HepG2 (cell line): ENCODE data around the gene SYCE1L. TPM values are rescaled to one million over a fixed set of nuclear protein-coding genes. Genes with fewer than 3 reads are reported as not detected.

Experiments used
- ELF4 ChIP-seq: sonication (generic); formaldehyde crosslinking; IDR thresholded peaks from 2 replicates; pipeline ENCODE4 v1.5.0; 2020; ENCODE audit warnings: missing genetic modification reagents, mild to moderate bottlenecking, moderate library complexity, borderline replicate concordance
- HMGXB3 ChIP-seq: sonication (generic); formaldehyde crosslinking; IDR thresholded peaks from 2 replicates; pipeline ENCODE4 v1.4.0; 2020; ENCODE audit warnings: missing genetic modification reagents, borderline replicate concordance
- HOXA3 ChIP-seq: sonication (generic); formaldehyde crosslinking; IDR thresholded peaks from 2 replicates; pipeline ENCODE4 v1.5.0; 2020; ENCODE audit warnings: missing genetic modification reagents
- KLF12 ChIP-seq: sonication (generic); formaldehyde crosslinking; IDR thresholded peaks from 2 replicates; pipeline ENCODE4 v1.4.0; 2020; ENCODE audit warnings: missing genetic modification reagents, borderline replicate concordance
- MAFG ChIP-seq: sonication (generic); formaldehyde crosslinking; IDR thresholded peaks from 2 replicates; pipeline ENCODE4 v1.5.1; 2020; ENCODE audit warnings: mild to moderate bottlenecking, missing genetic modification reagents
- MAX ChIP-seq: IDR thresholded peaks from 2 replicates; pipeline ENCODE4 v1.6.1; 2012; ENCODE audit warnings: inconsistent platforms
- MED1 ChIP-seq: sonication (generic); formaldehyde crosslinking; IDR thresholded peaks from 2 replicates; pipeline ENCODE4 v1.4.0; 2020; ENCODE audit warnings: missing genetic modification reagents
- MEF2D ChIP-seq: sonication (generic); formaldehyde crosslinking; IDR thresholded peaks from 2 replicates; pipeline ENCODE4 v1.5.1; 2020; ENCODE audit warnings: mild to moderate bottlenecking, missing genetic modification reagents
- PHF20 ChIP-seq: sonication (generic); formaldehyde crosslinking; IDR thresholded peaks from 2 replicates; pipeline ENCODE4 v1.5.0; 2020; ENCODE audit warnings: mild to moderate bottlenecking, missing genetic modification reagents
- SKI ChIP-seq: fragments of 450-650 bp; IDR thresholded peaks from one replicate; pipeline ENCODE4 v1.6.1; 2018; ENCODE audit warnings: mild to moderate bottlenecking; ENCODE audit not compliant: partially characterized antibody
- SMAD3 ChIP-seq: sonication (generic); formaldehyde crosslinking; IDR thresholded peaks from 2 replicates; pipeline ENCODE4 v1.4.0; 2020; ENCODE audit warnings: missing genetic modification reagents
- TOE1 ChIP-seq: sonication (generic); formaldehyde crosslinking; IDR thresholded peaks from 2 replicates; pipeline ENCODE4 v1.4.0; 2020; ENCODE audit warnings: mild to moderate bottlenecking, missing genetic modification reagents
- YY1 ChIP-seq: IDR thresholded peaks from 2 replicates; pipeline ENCODE4 v1.6.1; 2011; ENCODE audit warnings: low read length, low read depth, moderate library complexity, mild to moderate bottlenecking; ENCODE audit not compliant: insufficient read depth, insufficient replicate concordance
- ZBTB38 ChIP-seq: sonication (generic); formaldehyde crosslinking; IDR thresholded peaks from 2 replicates; pipeline ENCODE4 v1.5.1; 2020; ENCODE audit warnings: mild to moderate bottlenecking, missing genetic modification reagents
- ZIK1 ChIP-seq: sonication (generic); formaldehyde crosslinking; IDR thresholded peaks from 2 replicates; pipeline ENCODE4 v1.5.0; 2020; ENCODE audit warnings: mild to moderate bottlenecking, low read depth, missing genetic modification reagents, borderline replicate concordance
- ZNF644 ChIP-seq: IDR thresholded peaks from 2 replicates; pipeline ENCODE4 v1.6.1; 2016; ENCODE audit warnings: low read depth
- ZNF768 ChIP-seq: sonication (generic); formaldehyde crosslinking; IDR thresholded peaks from 2 replicates; pipeline ENCODE4 v1.4.0; 2020; ENCODE audit warnings: missing genetic modification reagents
- ZSCAN31 ChIP-seq: sonication (generic); formaldehyde crosslinking; IDR thresholded peaks from 2 replicates; pipeline ENCODE4 v1.5.0; 2020; ENCODE audit warnings: low read depth, mild to moderate bottlenecking, missing genetic modification reagents
- polyA plus RNA-seq, 8 experiments: library from polyadenylated mRNA; depleted of rRNA in 3 of 8; stranded (reverse) in 7 of 8; unstranded in 1 of 8; fragments of >200 nt; fragmentation: Illumina TruSeq in 4 of 8; extraction: Trizol in 4 of 8; gene quantifications; 2 replicates each; pipeline versions ENCODE4 v1.2.1 to v1.2.3, GENCODE V29; 2011 to 2016; ENCODE audit warnings: low read depth in 4 of 8, missing spikeins in 1 of 8, mixed read lengths in 1 of 8; ENCODE audit not compliant: insufficient read depth in 1 of 8
- total RNA-seq, 5 experiments: library from RNA; depleted of rRNA; stranded (reverse); fragments of >200 nt; fragmentation: Illumina TruSeq; extraction: Trizol; gene quantifications; 2 replicates each; pipeline ENCODE4 v1.2.3, GENCODE V29; 2016; ENCODE audit warnings: low read depth in 1 of 5
- TF ChIP-seq, protein P1 (sequence below): sonication (generic); formaldehyde crosslinking; IDR thresholded peaks from one replicate; pipeline ENCODE4 v1.5.1; 2020; ENCODE audit warnings: mild to moderate bottlenecking, missing genetic modification reagents; ENCODE audit errors: not compliant biosample characterization

SYCE1L gene
- total and polyA plus RNA-seq, 2 of the 13 experiments (the other 11 are each of a cell fraction or from before 2014, with no cell fraction given) = 0.22 TPM; not detected in 1

GRCh38 chr16:77236063-77236511, 36.9 kb downstream of the SYCE1L start (continued):
- TF ChIP-seq HMGXB3 (CRISPR knock-in tag) (no peak), MAX (peak; percentile 44; the same call in 1 of the 2 replicates), ZSCAN31 (CRISPR knock-in tag) (peak; percentile 32; the same call in 1 of the 2 replicates), SKI (no peak), SMAD3 (CRISPR knock-in tag) (peak; percentile 86; the same call in 1 of the 2 replicates), ZNF644 (no peak), MAFG (CRISPR knock-in tag) (no peak), MEF2D (CRISPR knock-in tag) (0 out of 2 replicates have a peak, but pooled peaks have one; percentile 35), KLF12 (CRISPR knock-in tag) (peak; percentile 21; the same call in 1 of the 2 replicates), TOE1 (CRISPR knock-in tag) (no peak), ELF4 (CRISPR knock-in tag) (no peak), HOXA3 (peak; percentile 73), YY1 (peak; percentile 77), ZNF768 (peak; percentile 80), ZBTB38 (CRISPR knock-in tag) (peak; percentile 32; the same call in 1 of the 2 replicates), PHF20 (CRISPR knock-in tag) (no peak), ZIK1 (CRISPR knock-in tag) (no peak), MED1 (CRISPR knock-in tag) (peak; percentile 57; the same call in 1 of the 2 replicates)
- TF ChIP-seq, protein P1, sequence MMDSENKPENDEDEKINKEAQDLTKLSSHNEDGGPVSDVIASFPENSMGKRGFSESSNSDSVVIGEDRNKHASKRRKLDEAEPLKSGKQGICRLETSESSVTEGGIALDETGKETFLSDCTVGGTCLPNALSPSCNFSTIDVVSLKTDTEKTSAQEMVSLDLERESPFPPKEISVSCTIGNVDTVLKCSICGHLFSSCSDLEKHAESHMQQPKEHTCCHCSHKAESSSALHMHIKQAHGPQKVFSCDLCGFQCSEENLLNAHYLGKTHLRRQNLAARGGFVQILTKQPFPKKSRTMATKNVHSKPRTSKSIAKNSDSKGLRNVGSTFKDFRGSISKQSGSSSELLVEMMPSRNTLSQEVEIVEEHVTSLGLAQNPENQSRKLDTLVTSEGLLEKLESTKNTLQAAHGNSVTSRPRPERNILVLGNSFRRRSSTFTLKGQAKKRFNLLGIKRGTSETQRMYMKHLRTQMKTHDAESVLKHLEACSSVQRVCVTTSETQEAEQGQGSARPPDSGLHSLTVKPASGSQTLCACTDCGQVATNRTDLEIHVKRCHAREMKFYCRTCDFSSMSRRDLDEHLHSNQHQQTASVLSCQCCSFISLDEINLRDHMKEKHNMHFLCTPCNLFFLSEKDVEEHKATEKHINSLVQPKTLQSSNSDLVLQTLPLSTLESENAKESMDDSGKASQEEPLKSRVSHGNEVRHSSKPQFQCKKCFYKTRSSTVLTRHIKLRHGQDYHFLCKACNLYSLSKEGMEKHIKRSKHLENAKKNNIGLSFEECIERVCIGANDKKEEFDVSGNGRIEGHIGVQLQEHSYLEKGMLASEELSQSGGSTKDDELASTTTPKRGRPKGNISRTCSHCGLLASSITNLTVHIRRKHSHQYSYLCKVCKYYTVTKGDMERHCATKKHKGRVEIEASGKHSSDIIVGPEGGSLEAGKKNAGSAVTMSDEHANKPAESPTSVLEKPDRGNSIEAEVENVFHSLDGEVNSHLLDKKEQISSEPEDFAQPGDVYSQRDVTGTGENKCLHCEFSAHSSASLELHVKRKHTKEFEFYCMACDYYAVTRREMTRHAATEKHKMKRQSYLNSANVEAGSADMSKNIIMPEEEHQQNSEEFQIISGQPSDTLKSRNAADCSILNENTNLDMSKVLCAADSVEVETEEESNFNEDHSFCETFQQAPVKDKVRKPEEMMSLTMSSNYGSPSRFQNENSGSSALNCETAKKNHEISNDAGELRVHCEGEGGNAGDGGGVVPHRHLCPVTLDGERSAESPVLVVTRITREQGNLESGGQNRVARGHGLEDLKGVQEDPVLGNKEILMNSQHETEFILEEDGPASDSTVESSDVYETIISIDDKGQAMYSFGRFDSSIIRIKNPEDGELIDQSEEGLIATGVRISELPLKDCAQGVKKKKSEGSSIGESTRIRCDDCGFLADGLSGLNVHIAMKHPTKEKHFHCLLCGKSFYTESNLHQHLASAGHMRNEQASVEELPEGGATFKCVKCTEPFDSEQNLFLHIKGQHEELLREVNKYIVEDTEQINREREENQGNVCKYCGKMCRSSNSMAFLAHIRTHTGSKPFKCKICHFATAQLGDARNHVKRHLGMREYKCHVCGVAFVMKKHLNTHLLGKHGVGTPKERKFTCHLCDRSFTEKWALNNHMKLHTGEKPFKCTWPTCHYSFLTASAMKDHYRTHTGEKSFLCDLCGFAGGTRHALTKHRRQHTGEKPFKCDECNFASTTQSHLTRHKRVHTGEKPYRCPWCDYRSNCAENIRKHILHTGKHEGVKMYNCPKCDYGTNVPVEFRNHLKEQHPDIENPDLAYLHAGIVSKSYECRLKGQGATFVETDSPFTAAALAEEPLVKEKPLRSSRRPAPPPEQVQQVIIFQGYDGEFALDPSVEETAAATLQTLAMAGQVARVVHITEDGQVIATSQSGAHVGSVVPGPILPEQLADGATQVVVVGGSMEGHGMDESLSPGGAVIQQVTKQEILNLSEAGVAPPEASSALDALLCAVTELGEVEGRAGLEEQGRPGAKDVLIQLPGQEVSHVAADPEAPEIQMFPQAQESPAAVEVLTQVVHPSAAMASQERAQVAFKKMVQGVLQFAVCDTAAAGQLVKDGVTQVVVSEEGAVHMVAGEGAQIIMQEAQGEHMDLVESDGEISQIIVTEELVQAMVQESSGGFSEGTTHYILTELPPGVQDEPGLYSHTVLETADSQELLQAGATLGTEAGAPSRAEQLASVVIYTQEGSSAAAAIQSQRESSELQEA (CRISPR knock-in tag) = peak; percentile 30
